Esophagus muscularis mucosa (tissue), 4 donors: ENCODE measurements around the gene NEB. TPM values are rescaled to one million over a fixed set of nuclear protein-coding genes. Genes with fewer than 3 reads are reported as not detected.

Experiments used
- DNase-seq: peaks from one replicate; pipeline ENCODE4 v3.0.0-alpha.2; 2017; ENCODE audit errors: extremely low spot score
- H3K27ac ChIP-seq, 4 donors: fragments of 200-600 bp; sonication (generic); replicated peaks in 1 of 4; 1 replicate in 3 of 4; 2 replicates in 1 of 4; pipeline ENCODE4 v1.5.1; 2016 to 2019; ENCODE audit warnings: mild to moderate bottlenecking in 1 of 4
- H3K27me3 ChIP-seq, 4 donors: fragments of 200-600 bp; sonication (generic); one replicate each; pipeline versions ENCODE4 v1.5.1 to v1.6.0; 2016 to 2019
- H3K36me3 ChIP-seq, 4 donors: fragments of 200-600 bp; sonication (generic); one replicate each; pipeline ENCODE4 v1.5.1; 2016 to 2019
- H3K4me1 ChIP-seq, 4 donors: fragments of 200-600 bp; sonication (generic); one replicate each; pipeline ENCODE4 v1.5.1; 2016 to 2019
- H3K4me3 ChIP-seq, 4 donors: fragments of 200-600 bp; sonication (generic); 1 replicate in 2 of 4; 2 replicates in 2 of 4; pipeline ENCODE4 v1.5.1; 2016 to 2019; ENCODE audit warnings: mild to moderate bottlenecking in 4 of 4, moderate library complexity in 1 of 4
- H3K9me3 ChIP-seq, 4 donors: fragments of 200-600 bp; sonication (generic); 1 replicate in 3 of 4; 2 replicates in 1 of 4; pipeline ENCODE4 v1.5.1; 2016 to 2019
- CTCF ChIP-seq, 3 experiments: fragments of 200-600 bp in 2 of 3; fragments of 450-650 bp in 1 of 3; sonication (generic) in 2 of 3; IDR thresholded peaks; one replicate each; pipeline ENCODE4 v1.5.1; 2017 to 2019; ENCODE audit warnings: antibody characterized with exemption in 3 of 3, mild to moderate bottlenecking in 2 of 3, moderate library complexity in 1 of 3
- EP300 ChIP-seq: sonication (generic); formaldehyde crosslinking; IDR thresholded peaks from one replicate; pipeline ENCODE4 v1.6.1; 2017; ENCODE audit warnings: antibody characterized with exemption
- POLR2A ChIP-seq: fragments of 450-650 bp; IDR thresholded peaks from one replicate; pipeline ENCODE4 v1.6.1; 2017; ENCODE audit warnings: antibody characterized with exemption, moderate library complexity, mild to moderate bottlenecking, low read depth
- POLR2AphosphoS5 ChIP-seq, 2 donors: sonication (generic); formaldehyde crosslinking; IDR thresholded peaks; one replicate each; pipeline ENCODE4 v1.6.1; 2017; ENCODE audit warnings: antibody characterized with exemption in 2 of 2
- WGBS: methylation state at CpG from one replicate; pipeline ENCODE4 v1.1.5; 2018; 5-methylcytosine and 5-hydroxymethylcytosine counted together
- intact Hi-C: fragments of 100-400 bp; cut with DNase I; formaldehyde crosslinking; loops from one replicate; pipeline ENCODE4 v1.15.1; 2023
- total RNA-seq, 4 donors: library from RNA; depleted of rRNA; stranded (reverse); fragments of >200 nt; gene quantifications; one replicate each; pipeline versions ENCODE4 v1.1.0 to v1.2.1, GENCODE V29; 2016

The NEB gene
- total RNA-seq, 4 donors from 2014 or later = 0.23 to 0.84 (median 0.54) TPM

GRCh38 chr2:151766437-151767153, 32.3 kb upstream of the NEB start:
- intact Hi-C loops = no loop called here
- 84% methylated on average over 3 of the region's 4 CpGs for WGBS
- no peak overlapping the region for H3K27ac ChIP-seq

GRCh38 chr2:151765760-151766410, 31.6 kb upstream of the NEB start:
- Histone ChIP-seq H3K9me3 (no peaks in the 10 kb centered on the region), H3K27me3 (no peaks in the 10 kb centered on the region), H3K4me3 (no peak overlapping the region), H3K27ac (no peak overlapping the region), H3K36me3 (peaks cover 0 to 2% (median 0%) of the 10 kb centered on the region in 4 donors), H3K4me1 (peaks cover 0 to 14% (median 8%) of the 10 kb centered on the region in 4 donors)
- DNase-seq = no peak
- intact Hi-C loops = no loop called here
- TF ChIP-seq CTCF (IDR thresholded peaks at IDR 0.05) = no peak
- no peak for TF ChIP-seq POLR2AphosphoS5 (IDR thresholded peaks at IDR 0.05)
- no peak for TF ChIP-seq EP300
- no peak for TF ChIP-seq POLR2A
- WGBS = 93% methylated on average over 10 of the region's 10 CpGs

More at GRCh38 chr2:151766437-151767153, 32.3 kb upstream of the NEB start:
- Histone ChIP-seq H3K4me3 (no peak overlapping the region), H3K36me3 (peaks cover 0 to 2% (median 0%) of the 10 kb centered on the region in 4 donors), H3K9me3 (no peaks in the 10 kb centered on the region), H3K4me1 (peaks cover 5 to 18% (median 12%) of the 10 kb centered on the region in 4 donors), H3K27me3 (no peaks in the 10 kb centered on the region)
- TF ChIP-seq EP300 (no peak), CTCF (IDR thresholded peaks at IDR 0.05) (no peak), POLR2A (no peak)
- DNase-seq = no peak

- no peaks in the 10 kb centered on the region for H3K9me3 ChIP-seq
- H3K4me1 ChIP-seq = peaks cover 3 to 14% (median 10%) of the 10 kb centered on the region in 4 donors
- peaks cover 0 to 2% (median 0%) of the 10 kb centered on the region in 4 donors for H3K36me3 ChIP-seq
- H3K4me3 ChIP-seq = no peak overlapping the region
- TF ChIP-seq CTCF (IDR thresholded peaks at IDR 0.05) (no peak), EP300 (no peak), POLR2AphosphoS5 (IDR thresholded peaks at IDR 0.05) (no peak), POLR2A (no peak)
- WGBS = 74% methylated on average over 3 of the region's 3 CpGs
- no peaks in the 10 kb centered on the region for H3K27me3 ChIP-seq
- H3K27ac ChIP-seq = no peak overlapping the region
- intact Hi-C loops = no loop called here
- DNase-seq = no peak
Measured at GRCh38 chr2:151762694-151763093, 28.4 kb upstream of the NEB start.

GRCh38 chr2:151761687-151762086, 27.4 kb upstream of the NEB start:
- no peak for DNase-seq
- no peak overlapping the region for H3K4me3 ChIP-seq
- intact Hi-C loops = no loop called here

More at GRCh38 chr2:151761687-151762086, 27.4 kb upstream of the NEB start:
- no peaks in the 10 kb centered on the region for H3K9me3 ChIP-seq
- no peak overlapping the region for H3K27ac ChIP-seq
- no peaks in the 10 kb centered on the region for H3K27me3 ChIP-seq
- TF ChIP-seq CTCF (IDR thresholded peaks at IDR 0.05) (no peak), POLR2A (no peak), EP300 (no peak), POLR2AphosphoS5 (IDR thresholded peaks at IDR 0.05) (no peak)
- peaks cover 0 to 2% (median 0%) of the 10 kb centered on the region in 4 donors for H3K36me3 ChIP-seq
- H3K4me1 ChIP-seq = peaks cover 6 to 9% (median 8%) of the 10 kb centered on the region in 4 donors
